ENCODE results near the gene NUP205. TPM values are rescaled to one million over a fixed set of nuclear protein-coding genes. Genes with fewer than 3 reads are reported as not detected.
"Not testable (repeated sequence)": the region's sequence is repeated elsewhere in the genome, so short reads cannot be mapped to it uniquely, and the experiment has no call there.

The NUP205 gene
- total RNA-seq, 2 donors from 2014 or later, result 25.8 to 36.8 TPM

GRCh38 chr7:135658564-135658963 lies 100.8 kb downstream of the NUP205 start:
- ATAC-seq (no peak), DNase-seq (no peak)
- intact Hi-C loops (cut with DNase I, micrococcal nuclease), result no loop called here

- intact Hi-C loops (cut with DNase I, micrococcal nuclease), result no loop called here
- ATAC-seq, result no peak
- no peak for DNase-seq
Observed at GRCh38 chr7:135659159-135659846, 101.6 kb downstream of the NUP205 start.

- ATAC-seq (peak; percentile 35), DNase-seq (peak in 1 of 2 donors; percentile 29)
- intact Hi-C loops (cut with DNase I, micrococcal nuclease), result no loop called here
Observed at GRCh38 chr7:135661311-135662122, 103.8 kb downstream of the NUP205 start.

- no peak for ATAC-seq
- DNase-seq, result no peak
- intact Hi-C loops (cut with DNase I, micrococcal nuclease), result no loop called here
Observed at GRCh38 chr7:135662123-135662372, 104.3 kb downstream of the NUP205 start.

- intact Hi-C loops (cut with DNase I, micrococcal nuclease), result no loop called here
- DNase-seq, result peak; percentile 95 to 99
- ATAC-seq, result peak; percentile 99
Observed at GRCh38 chr7:135662373-135663114, 104.8 kb downstream of the NUP205 start, which contains the start of gene STMP1. Gene STMP1 (plus strand): TSS chr7:135662514.

GRCh38 chr7:135664046-135664589 lies 106.4 kb downstream of the NUP205 start:
- DNase-seq, result no peak
- ATAC-seq, result no peak
- intact Hi-C loops (cut with DNase I, micrococcal nuclease), result no loop called here

- ATAC-seq (no peak), DNase-seq (no peak)
- intact Hi-C loops (cut with DNase I, micrococcal nuclease), result no loop called here
Observed at GRCh38 chr7:135665042-135665441, 107.3 kb downstream of the NUP205 start.

- DNase-seq (no peak), ATAC-seq (no peak)
- intact Hi-C loops (cut with DNase I, micrococcal nuclease), result no loop called here
Observed at GRCh38 chr7:135666156-135666555, 108.4 kb downstream of the NUP205 start.

GRCh38 chr7:135666846-135667245 lies 109.1 kb downstream of the NUP205 start:
- intact Hi-C loops (cut with DNase I, micrococcal nuclease), result no loop called here
- DNase-seq, result no peak
- no peak for ATAC-seq

GRCh38 chr7:135667626-135668025 lies 109.9 kb downstream of the NUP205 start:
- ATAC-seq; DNase-seq; intact Hi-C loops (cut with DNase I, micrococcal nuclease): not testable (repeated sequence)

- ATAC-seq; intact Hi-C loops (cut with DNase I, micrococcal nuclease); DNase-seq: not testable (repeated sequence)
Observed at GRCh38 chr7:135668852-135669395, 111.2 kb downstream of the NUP205 start.

GRCh38 chr7:135669774-135670173 lies 112.1 kb downstream of the NUP205 start:
- intact Hi-C loops (cut with DNase I, micrococcal nuclease), result loop anchor here in 1 of 2 donors (5.0 to 10.0 kb wide), 2 partner anchors 125 to 343 kb away; no protein-coding TSS in a partner anchor
- ATAC-seq, result no peak
- no peak for DNase-seq

- DNase-seq (no peak), ATAC-seq (no peak)
- intact Hi-C loops (cut with DNase I, micrococcal nuclease), result loop anchor here in 1 of 2 donors (5.0 to 10.0 kb wide), 2 partner anchors 125 to 342 kb away; no protein-coding TSS in a partner anchor
Observed at GRCh38 chr7:135670179-135670578, 112.5 kb downstream of the NUP205 start.

- intact Hi-C loops (cut with DNase I, micrococcal nuclease), result loop anchor here in 1 of 2 donors (5.0 to 10.0 kb wide), 2 partner anchors 122 to 340 kb away; no protein-coding TSS in a partner anchor
- ATAC-seq (peak; percentile 72), DNase-seq (no peak)
Observed at GRCh38 chr7:135672560-135673359, 115.0 kb downstream of the NUP205 start.

GRCh38 chr7:135673360-135673706 lies 115.6 kb downstream of the NUP205 start:
- ATAC-seq (no peak), DNase-seq (no peak)

GRCh38 chr7:135678612-135679575 lies 121.2 kb downstream of the NUP205 start:
- DNase-seq (no peak), ATAC-seq (no peak)
- intact Hi-C loops (cut with DNase I, micrococcal nuclease), result loop anchor here in 1 of 2 donors (10.0 kb wide), 1 partner anchor 116 kb away; no protein-coding TSS in a partner anchor

More at GRCh38 chr7:135673360-135673706, 115.6 kb downstream of the NUP205 start:
- intact Hi-C loops (cut with DNase I, micrococcal nuclease), result loop anchor here in 1 of 2 donors (5.0 to 10.0 kb wide), 2 partner anchors 121 to 339 kb away; no protein-coding TSS in a partner anchor

GRCh38 chr7:135681762-135682161 lies 124.0 kb downstream of the NUP205 start:
- intact Hi-C loops (cut with DNase I, micrococcal nuclease), result no loop called here
- no peak for ATAC-seq
- no peak for DNase-seq

All from left colon (tissue), 2 donors.